GM18502 (cell line): ENCODE data around the gene GSTM2.

ENCODE experiments used
- ATAC-seq: cut with Tn5 transposase; IDR thresholded peaks from one replicate; pipeline ENCODE4 v1.9.1; 2021; ENCODE audit warnings: mild to moderate bottlenecking; ENCODE audit not compliant: unreplicated experiment, poor library complexity

The GSTM2 gene

GRCh38 chr1:109629372-109630030, 38.4 kb upstream of the GSTM2 start:
- no peak for ATAC-seq

- no peak for ATAC-seq
These were observed 37.6 kb upstream of the GSTM2 start for GRCh38 chr1:109630081-109630897.

- no peak for ATAC-seq
These were observed 36.9 kb upstream of the GSTM2 start for GRCh38 chr1:109630898-109631512.

- ATAC-seq, result no peak
These were observed 36.0 kb upstream of the GSTM2 start for GRCh38 chr1:109631513-109632505.

GRCh38 chr1:109632671-109633346, 35.0 kb upstream of the GSTM2 start:
- ATAC-seq, result no peak

- no peak for ATAC-seq
These were observed 33.6 kb upstream of the GSTM2 start for GRCh38 chr1:109634292-109634691.

- no peak for ATAC-seq
These were observed 32.8 kb upstream of the GSTM2 start for GRCh38 chr1:109634771-109635750.

GRCh38 chr1:109635862-109636200, 32.0 kb upstream of the GSTM2 start:
- ATAC-seq, result no peak

GRCh38 chr1:109636201-109636952, 31.5 kb upstream of the GSTM2 start:
- ATAC-seq, result no peak

- no peak for ATAC-seq
These were observed 30.4 kb upstream of the GSTM2 start for GRCh38 chr1:109637446-109637845.

- ATAC-seq, result no peak
These were observed 28.6 kb upstream of the GSTM2 start for GRCh38 chr1:109639063-109639840.

GRCh38 chr1:109639841-109640184, 28.0 kb upstream of the GSTM2 start:
- no peak for ATAC-seq

GRCh38 chr1:109640285-109640865, 27.5 kb upstream of the GSTM2 start:
- ATAC-seq, result peak; percentile 52

- ATAC-seq, result no peak
These were observed 26.6 kb upstream of the GSTM2 start for GRCh38 chr1:109641078-109641740.

- no peak for ATAC-seq
These were observed 26.0 kb upstream of the GSTM2 start for GRCh38 chr1:109641861-109642260.

GRCh38 chr1:109642626-109643025, 25.2 kb upstream of the GSTM2 start:
- ATAC-seq, result no peak
